NT2/D1 (cell line): ENCODE measurements around the gene MPO.

Experiments
- SUZ12 ChIP-seq: IDR thresholded peaks from 2 replicates; pipeline ENCODE4 v1.6.1; 2011; ENCODE audit not compliant: insufficient read length, insufficient read depth; ENCODE audit errors: extremely low read depth
- YY1 ChIP-seq: IDR thresholded peaks from 2 replicates; pipeline ENCODE4 v1.6.1; 2011; ENCODE audit not compliant: insufficient read length, insufficient read depth
- ZNF274 ChIP-seq: IDR thresholded peaks from 2 replicates; pipeline ENCODE4 v1.6.1; 2011; ENCODE audit warnings: mild to moderate bottlenecking, low read depth, low read length

DNA sequence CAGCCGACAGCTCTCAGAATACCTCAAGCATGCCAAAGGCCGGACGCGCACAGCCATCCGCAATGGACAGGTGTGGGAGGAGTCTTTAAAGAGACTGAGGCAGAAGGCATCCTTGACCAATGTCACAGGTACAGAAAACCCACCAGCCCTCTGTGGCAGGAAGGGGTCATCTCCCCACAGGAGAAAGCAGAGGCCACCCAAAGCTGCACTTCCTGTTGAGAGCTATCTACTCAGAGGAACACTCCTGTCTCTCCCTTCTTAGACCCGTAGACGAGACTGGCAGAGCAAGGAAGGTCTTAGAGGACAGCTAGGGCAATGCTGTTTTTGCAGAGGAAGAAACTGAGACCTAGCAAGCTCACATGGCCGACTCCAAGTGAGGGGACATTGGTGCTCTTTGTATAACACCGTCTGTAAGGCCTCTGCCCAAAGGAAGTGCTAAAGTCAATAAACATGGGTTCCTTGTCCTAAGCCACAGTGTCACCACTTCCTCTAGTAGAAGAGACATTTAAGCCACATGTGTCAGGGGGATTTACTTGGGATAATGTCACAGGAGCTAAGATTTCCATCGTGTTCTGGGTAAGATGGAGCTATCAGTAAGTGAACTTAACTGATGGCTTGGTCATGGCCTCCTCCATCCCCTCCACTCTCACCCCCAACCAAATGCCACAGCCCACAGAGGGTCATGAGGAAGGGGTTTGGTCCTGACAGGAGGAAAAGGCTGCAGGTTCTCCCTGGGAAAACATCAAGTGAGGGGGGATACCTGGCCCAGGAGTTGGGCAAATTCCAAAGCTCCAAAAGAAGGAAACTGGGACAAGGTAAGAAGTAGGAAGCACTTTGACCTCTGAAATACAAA, 33.0 kb downstream of the MPO start:
- TF ChIP-seq SUZ12 (no peak), YY1 (no peak), ZNF274 (no peak)
